NCI-H2029 (cell line): ENCODE results near the gene PDE3A.

ENCODE experiments used
- DNase-seq: peaks from one replicate; lab custom pipeline; 2025; lab: John Stamatoyannopoulos, UW

PDE3A gene

DNA sequence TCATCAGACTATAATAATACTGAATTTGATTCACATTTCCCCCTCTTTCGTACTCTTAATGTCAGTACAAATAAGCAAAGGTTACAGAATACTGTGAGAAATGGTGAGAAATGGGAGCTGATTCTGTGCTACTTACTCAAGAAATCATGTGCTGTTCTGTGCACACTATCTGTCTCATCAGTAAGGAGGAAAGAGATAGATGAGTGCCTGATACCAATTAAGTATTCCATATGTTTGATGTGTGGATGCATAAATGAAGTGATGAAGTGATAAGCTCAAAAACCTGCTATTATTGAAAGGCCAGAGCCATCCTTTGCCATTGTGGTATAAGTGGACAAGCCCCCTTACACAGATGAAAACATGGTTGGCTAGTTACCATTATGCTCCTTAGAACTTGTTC lies 127.7 kb downstream of the PDE3A start:
- no peak for DNase-seq

DNA sequence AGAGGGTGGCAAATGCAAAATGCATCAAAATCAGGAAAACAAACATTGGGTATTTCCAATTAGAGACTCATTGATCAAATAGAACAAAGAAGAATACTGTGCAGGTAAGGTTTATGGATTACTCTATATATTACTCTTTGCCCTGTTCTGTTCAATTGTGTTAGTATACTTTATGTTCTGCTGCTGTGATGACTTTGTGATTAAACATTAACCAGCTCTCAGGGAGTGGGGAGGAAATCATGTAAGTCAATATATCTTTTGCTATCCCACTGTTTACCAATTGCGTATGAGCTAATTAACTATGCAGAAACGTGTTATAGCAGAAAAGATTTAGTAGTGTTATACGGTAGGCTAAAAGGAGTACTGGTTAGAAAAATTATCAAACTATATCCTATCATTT lies 129.4 kb downstream of the PDE3A start:
- no peak for DNase-seq

- no peak for DNase-seq
These were observed 133.6 kb downstream of the PDE3A start for GRCh38 chr12:20501958-20502357.

DNA sequence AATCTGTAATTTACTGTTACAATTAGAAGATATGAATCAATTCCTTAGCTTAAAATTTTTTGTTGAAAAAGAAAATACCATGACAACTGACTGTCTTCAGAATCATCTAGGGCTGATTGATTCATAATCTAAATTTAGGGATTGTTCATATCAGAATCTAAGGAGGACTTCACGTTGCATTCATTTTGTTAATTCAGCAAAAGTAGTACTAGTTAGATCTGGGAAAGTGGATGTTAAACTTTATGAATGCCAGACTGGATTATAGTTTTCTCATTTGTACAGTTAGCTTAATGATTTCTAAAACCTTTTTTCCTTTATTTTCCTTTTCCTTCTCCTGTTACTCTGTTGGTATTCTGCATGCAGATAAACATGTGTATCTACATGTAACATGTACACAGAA lies 135.5 kb downstream of the PDE3A start:
- no peak for DNase-seq

- no peak for DNase-seq
These were observed 136.7 kb downstream of the PDE3A start for GRCh38 chr12:20505056-20505455.

- DNase-seq = no peak
These were observed 138.7 kb downstream of the PDE3A start for GRCh38 chr12:20507056-20507455.

DNA sequence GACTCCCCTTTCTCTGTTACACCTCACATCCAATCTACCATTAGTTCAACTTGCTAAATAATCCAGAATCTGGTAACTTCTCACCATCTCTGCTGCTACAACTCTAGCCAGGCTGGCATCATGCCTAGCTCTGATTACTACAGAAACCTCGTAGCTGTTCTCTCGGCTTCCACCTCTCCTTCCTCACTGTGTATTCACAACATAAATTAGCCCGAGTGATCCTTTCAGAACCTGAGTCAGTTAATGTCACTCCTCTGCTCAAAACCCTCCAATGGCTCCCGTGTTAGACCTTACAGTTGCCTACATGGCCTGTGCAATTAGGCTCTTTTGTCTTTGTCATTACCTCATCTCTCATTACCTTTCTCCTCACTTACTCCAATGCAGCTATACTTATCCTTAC lies 139.4 kb downstream of the PDE3A start:
- no peak for DNase-seq

DNA sequence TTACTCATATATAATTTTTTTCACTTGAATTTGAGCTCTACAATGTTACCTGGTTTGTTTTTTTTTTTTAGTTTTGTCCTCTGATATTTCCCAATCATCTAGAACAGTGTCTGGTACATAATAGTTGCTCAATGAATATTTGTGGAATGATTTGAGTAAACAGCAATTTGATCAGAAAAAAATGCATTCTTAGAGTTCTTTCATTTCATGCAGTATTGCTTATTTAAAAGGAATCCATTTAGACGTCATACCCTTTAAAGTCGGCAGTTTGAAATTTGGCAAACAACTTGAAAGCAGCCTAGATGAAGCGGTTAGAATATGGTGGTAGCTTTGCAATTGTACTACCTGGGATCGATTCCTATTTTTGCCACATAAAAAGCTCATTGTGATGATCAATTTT lies 140.0 kb downstream of the PDE3A start:
- no peak for DNase-seq

- no peak for DNase-seq
These were observed 140.6 kb downstream of the PDE3A start for GRCh38 chr12:20508962-20509361.

DNA sequence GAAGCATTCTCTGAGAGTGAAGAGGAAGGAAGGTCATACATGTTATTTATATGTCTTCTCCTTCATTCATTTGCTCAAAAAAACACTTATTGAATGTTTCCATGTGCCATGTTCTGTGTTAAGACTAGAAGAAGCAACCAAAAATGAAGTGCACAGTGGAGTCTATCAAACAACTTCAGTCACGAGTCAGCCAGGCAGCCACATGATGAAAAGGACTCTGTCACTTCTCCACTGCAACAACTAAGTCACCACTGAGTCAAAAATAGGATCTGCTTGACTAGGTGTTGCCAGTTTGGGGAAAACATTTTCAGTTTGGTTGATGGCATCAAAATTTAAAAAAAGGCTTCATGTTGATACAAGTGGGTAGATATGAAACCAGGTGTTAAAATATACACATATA lies 142.5 kb downstream of the PDE3A start:
- DNase-seq = no peak

DNA sequence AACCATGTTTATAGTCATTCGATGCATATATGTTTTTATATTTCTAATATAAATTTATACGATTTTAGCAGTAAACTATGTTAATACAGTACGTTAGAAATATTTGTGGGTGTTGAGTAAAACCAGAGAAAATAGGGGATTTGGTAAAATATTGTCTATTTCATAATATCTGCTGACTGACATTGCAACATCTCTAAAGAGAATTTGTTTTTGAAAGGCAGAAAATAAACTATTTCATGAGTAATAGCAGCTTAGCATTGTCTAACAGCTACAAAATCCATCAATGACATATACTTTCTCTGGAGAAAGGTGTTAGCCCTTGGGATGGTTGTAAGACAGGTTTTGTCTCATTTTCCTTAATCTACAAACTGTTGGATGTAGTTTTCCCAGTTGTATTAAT lies 144.9 kb downstream of the PDE3A start:
- DNase-seq = no peak

DNA sequence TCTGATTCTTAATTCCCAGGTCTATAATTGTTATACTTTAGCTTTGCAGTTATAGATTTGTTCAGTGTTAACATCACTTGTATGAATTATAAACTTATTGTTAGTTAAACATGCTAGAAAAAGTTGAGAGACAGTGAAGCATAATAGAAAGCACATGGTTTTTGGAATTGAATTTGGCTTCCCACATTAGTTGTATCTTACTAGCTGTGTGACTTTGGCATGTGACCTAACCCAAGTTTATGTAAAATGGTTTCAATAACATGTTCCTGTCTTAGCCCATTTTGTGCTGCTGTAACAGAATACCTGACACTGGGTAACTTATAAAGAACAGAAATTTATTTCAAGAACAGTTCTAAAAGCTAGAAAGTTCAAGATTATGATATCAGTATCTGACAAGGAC lies 146.3 kb downstream of the PDE3A start:
- DNase-seq = no peak

GRCh38 chr12:20520532-20520931 lies 152.2 kb downstream of the PDE3A start:
- DNase-seq = no peak

DNA sequence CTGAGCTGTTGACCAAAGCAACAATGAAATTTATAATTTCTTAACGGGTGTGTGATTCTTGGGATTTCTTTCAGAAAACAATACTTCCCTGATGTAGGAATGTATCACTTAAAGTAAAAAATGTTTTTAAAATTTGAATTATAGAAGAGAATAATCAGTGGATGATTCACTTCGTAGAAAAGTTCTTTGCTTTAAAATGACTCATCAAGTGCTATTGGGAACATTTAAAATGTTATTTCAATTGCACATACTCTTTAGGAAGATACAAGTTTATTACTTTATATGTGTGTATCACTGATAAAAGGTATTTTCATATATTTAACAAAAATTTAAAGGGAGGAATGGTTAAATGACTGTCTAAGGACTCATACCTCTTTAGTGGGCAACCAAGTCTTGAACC lies 155.3 kb downstream of the PDE3A start:
- no peak for DNase-seq

- DNase-seq = no peak
These were observed 155.8 kb downstream of the PDE3A start for GRCh38 chr12:20524113-20524512.

DNA sequence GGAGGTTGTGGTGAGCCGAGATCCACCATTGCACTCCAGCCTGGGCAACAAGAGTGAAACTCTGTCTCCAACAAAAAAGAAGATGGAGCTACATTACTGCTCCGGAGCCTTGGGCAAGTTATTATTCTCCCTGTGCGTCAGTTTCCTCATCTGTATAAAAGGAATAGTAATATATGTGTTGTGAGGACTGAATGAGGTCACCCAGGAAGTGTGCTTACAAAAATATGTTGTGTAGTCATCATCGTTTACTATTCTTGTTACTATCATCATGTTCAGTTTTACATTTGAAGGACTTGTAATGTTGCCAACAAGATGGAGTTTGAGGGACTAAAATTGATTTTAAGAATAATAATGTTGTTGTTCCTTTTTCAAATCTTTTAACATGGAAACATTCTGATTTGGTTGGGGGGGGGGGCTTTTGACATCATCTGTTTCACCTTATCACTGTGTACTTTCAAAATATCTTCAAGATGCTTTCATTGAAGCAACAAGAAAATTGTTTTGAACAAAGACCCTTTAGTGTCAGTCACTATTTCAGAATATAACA lies 156.8 kb downstream of the PDE3A start:
- no peak for DNase-seq

DNA sequence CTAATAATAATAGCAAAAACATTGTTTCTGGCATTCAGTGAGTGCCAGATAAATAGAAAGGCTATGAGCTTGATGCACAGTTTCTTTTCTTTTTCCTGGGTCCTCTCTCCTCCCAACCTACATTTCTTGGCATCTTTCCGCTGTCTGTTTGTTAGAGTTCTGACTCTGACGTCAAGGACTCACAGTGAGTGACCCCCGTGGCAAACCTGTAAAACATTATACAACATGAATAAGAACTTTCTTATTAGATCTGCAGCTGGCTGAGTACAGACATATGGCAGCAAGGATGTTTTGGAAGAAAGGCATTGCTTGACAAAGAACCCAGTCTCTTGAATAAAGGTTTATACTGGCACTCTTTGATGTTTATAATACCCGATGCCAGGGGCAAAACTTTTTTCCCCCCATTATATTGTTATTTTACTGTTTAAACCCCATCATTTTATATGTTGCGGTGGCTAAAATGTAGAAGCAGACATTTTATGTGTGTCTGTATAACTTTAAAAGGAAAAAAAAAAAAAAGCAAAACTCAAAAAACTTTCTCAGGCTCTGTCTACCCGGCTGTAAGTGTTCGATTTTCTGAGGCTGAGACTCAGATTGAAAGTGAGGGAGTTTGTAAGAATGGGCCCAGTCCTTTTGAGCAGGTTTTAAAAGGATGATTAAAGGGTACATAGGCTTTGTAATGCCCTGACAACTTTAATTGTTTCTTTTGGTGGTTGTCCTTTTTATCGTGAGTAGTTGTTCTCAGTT lies 159.3 kb downstream of the PDE3A start:
- no peak for DNase-seq

DNA sequence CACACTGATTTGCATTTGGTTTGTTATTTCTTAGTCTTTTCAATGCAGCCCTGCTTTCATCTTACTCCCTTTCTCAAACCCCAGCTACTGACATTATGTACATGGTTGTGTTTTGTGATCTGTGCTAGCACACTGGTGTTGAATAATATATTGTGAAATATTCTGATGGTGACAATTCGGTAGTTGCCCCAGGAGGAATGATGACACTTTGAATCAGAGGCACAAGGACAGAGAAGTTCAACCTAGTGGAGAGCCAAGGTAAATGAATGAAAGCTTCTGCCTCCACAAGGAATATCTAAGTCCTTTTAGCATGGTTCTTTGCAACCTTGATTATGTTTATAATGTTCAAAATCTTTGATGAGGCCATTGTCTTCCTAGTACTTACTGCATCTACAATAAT lies 159.9 kb downstream of the PDE3A start:
- no peak for DNase-seq

- DNase-seq = no peak
These were observed 177.9 kb downstream of the PDE3A start for GRCh38 chr12:20546267-20546666.

- DNase-seq = no peak
These were observed 179.7 kb downstream of the PDE3A start for GRCh38 chr12:20547816-20548575.

DNA sequence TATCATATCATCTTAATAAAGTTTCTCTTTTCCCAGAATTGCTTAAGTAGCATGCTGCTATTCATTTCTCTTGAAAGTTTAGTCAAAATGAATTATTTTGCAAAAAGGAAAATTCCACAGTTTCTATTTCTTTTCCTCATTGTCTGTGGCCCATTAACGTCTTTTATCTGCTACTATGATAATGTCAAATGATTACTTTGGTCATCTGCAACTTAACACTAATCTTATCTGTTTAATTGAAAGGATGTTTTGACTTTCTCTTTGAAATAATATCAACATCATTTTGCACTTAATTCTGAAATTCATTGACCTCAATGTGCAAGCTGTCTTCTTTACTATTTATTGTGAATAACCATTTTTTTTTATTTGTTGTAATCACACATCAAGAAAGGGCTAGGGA lies 180.3 kb downstream of the PDE3A start:
- DNase-seq = no peak

DNA sequence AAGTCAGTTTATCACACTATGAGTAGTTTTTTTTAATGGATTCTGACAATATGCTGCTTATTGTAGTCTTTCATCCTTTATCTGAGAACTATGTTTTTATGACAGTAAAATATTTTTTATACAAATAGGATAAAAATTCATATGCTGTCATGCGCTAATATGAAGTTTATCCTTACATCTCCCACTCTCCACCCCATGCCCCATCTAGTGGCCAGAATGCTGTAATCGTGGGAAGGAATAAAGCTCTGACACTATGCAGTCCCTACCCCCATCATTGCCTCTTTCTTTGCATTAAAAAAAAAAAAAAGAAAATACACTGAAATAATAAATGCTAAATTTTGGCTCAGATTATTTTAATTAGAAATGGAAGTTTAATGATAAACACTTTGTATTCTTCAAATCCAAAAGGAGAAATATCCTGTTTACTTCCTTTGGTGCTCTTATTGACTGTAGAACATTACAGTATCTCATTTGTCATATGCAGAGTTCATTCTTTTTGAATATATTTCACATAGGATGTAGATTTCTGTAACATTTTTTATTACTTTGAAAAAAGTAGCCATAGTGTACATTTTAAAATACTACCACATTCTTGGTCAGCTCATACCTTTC lies 180.9 kb downstream of the PDE3A start:
- DNase-seq = no peak
